ENCODE data around the gene DMRT1. TPM values are rescaled to one million over a fixed set of nuclear protein-coding genes. Genes with fewer than 3 reads are reported as not detected.

Gene DMRT1
- total RNA-seq, 4 donors from 2014 or later, result not detected

GRCh38 chr9:959914-960313 is 118.4 kb downstream of the DMRT1 start:
- H3K4me3 ChIP-seq, result no peak overlapping the region
- 80 to 84% methylated on average over 4 of the region's 4 CpGs for WGBS, 2 donors
- H3K36me3 ChIP-seq, result no peaks in the 10 kb centered on the region
- TF ChIP-seq EP300 (IDR thresholded peaks at IDR 0.05), result no peak
- no peak for TF ChIP-seq CTCF (IDR thresholded peaks at IDR 0.05)
- no peak for TF ChIP-seq POLR2A (IDR thresholded peaks at IDR 0.05)
- H3K27me3 ChIP-seq, result peaks cover 0 to 59% of the 10 kb centered on the region in 2 donors
- H3K9me3 ChIP-seq, result no peaks in the 10 kb centered on the region
- H3K27ac ChIP-seq, result no peak overlapping the region
- no peaks in the 10 kb centered on the region for H3K4me1 ChIP-seq
- DNase-seq (ENCODE audit: low spot score in 2 of 2), result no peak

- Histone ChIP-seq H3K36me3 (no peaks in the 10 kb centered on the region), H3K4me1 (no peaks in the 10 kb centered on the region), H3K4me3 (no peak overlapping the region), H3K9me3 (no peaks in the 10 kb centered on the region), H3K27ac (no peak overlapping the region), H3K27me3 (peaks cover 0 to 78% of the 10 kb centered on the region in 2 donors)
- no peak for DNase-seq (ENCODE audit: low spot score in 2 of 2)
- TF ChIP-seq POLR2A (IDR thresholded peaks at IDR 0.05) (no peak), EP300 (IDR thresholded peaks at IDR 0.05) (no peak), CTCF (IDR thresholded peaks at IDR 0.05) (no peak)
- 60% methylated on average over 6 of the region's 6 CpGs for WGBS, 2 donors
These were observed 120.5 kb downstream of the DMRT1 start for GRCh38 chr9:962023-962422.

- whole genome bisulfite sequencing, 2 donors, result 23 to 30% methylated on average over 4 of the region's 4 CpGs
- DNase-seq (ENCODE audit: low spot score in 2 of 2), result no peak
- TF ChIP-seq CTCF (IDR thresholded peaks at IDR 0.05) (no peak), POLR2A (IDR thresholded peaks at IDR 0.05) (no peak), EP300 (IDR thresholded peaks at IDR 0.05) (no peak)
- Histone ChIP-seq H3K4me3 (no peak overlapping the region), H3K9me3 (no peaks in the 10 kb centered on the region), H3K4me1 (peaks cover 0 to 16% (median 0%) of the 10 kb centered on the region in 4 donors), H3K36me3 (no peaks in the 10 kb centered on the region), H3K27me3 (peaks cover 0 to 98% of the 10 kb centered on the region in 2 donors), H3K27ac (no peak overlapping the region)
These were observed 124.0 kb downstream of the DMRT1 start for GRCh38 chr9:965497-965896.

GRCh38 chr9:966870-967269 is 125.4 kb downstream of the DMRT1 start:
- 18 to 22% methylated on average over 3 of the region's 3 CpGs for whole genome bisulfite sequencing, 2 donors
- Histone ChIP-seq H3K27me3 (peaks cover 0 to 99% of the 10 kb centered on the region in 2 donors), H3K4me3 (no peak overlapping the region), H3K9me3 (no peaks in the 10 kb centered on the region), H3K27ac (no peak overlapping the region), H3K4me1 (peaks cover 0 to 29% (median 7%) of the 10 kb centered on the region in 4 donors), H3K36me3 (no peaks in the 10 kb centered on the region)
- DNase-seq (ENCODE audit: low spot score in 2 of 2), result no peak
- TF ChIP-seq POLR2A (IDR thresholded peaks at IDR 0.05), result no peak
- TF ChIP-seq CTCF (IDR thresholded peaks at IDR 0.05), result no peak
- no peak for TF ChIP-seq EP300 (IDR thresholded peaks at IDR 0.05)

- 14 to 16% methylated on average over 6 of the region's 6 CpGs for WGBS, 2 donors
- no peak overlapping the region for H3K4me3 ChIP-seq
- no peaks in the 10 kb centered on the region for H3K36me3 ChIP-seq
- H3K4me1 ChIP-seq, result peaks cover 0 to 35% (median 11%) of the 10 kb centered on the region in 4 donors
- H3K27ac ChIP-seq, result no peak overlapping the region
- TF ChIP-seq CTCF (IDR thresholded peaks at IDR 0.05), result no peak
- no peak for TF ChIP-seq POLR2A (IDR thresholded peaks at IDR 0.05)
- TF ChIP-seq EP300 (IDR thresholded peaks at IDR 0.05), result no peak
- H3K9me3 ChIP-seq, result no peaks in the 10 kb centered on the region
- DNase-seq (ENCODE audit: low spot score in 2 of 2), result no peak
- peaks cover 0 to 99% of the 10 kb centered on the region in 2 donors for H3K27me3 ChIP-seq
These were observed 125.9 kb downstream of the DMRT1 start for GRCh38 chr9:967436-967835.

All from tibial nerve (tissue), 4 donors.